Activated CD4-positive, alpha-beta memory T cell treated with anti-CD3 and anti-CD28 coated beads for 36 hours (primary cell): ENCODE results near the gene SUPT3H. TPM values are rescaled to one million over a fixed set of nuclear protein-coding genes. Genes with fewer than 3 reads are reported as not detected.

Source experiments
- CTCF ChIA-PET: fragments of 350-600 bp; sonication (Branson Sonifier 250); formaldehyde crosslinking; loops from one replicate; lab custom pipeline; 2021; ENCODE audit warnings: antibody characterized with exemption, inconsistent platforms; lab: Charles Lee
- POLR2A ChIA-PET: fragments of 350-600 bp; sonication (Branson Sonifier 250); formaldehyde crosslinking; loops from one replicate; lab custom pipeline; 2021; ENCODE audit warnings: antibody characterized with exemption; lab: Charles Lee
- DNase-seq: peaks from one replicate; pipeline ENCODE4 v3.0.0-alpha.2; 2020
- H3K27ac Mint-ChIP-seq: one replicate; pipeline ENCODE4 v1.8.0; 2021; ENCODE audit warnings: mixed read lengths
- H3K27me3 Mint-ChIP-seq: one replicate; pipeline ENCODE4 v1.8.0; 2021; ENCODE audit warnings: mixed read lengths
- H3K36me3 Mint-ChIP-seq: one replicate; pipeline ENCODE4 v1.8.0; 2021; ENCODE audit warnings: mixed read lengths
- H3K4me1 Mint-ChIP-seq: one replicate; pipeline ENCODE4 v1.8.0; 2021; ENCODE audit warnings: low read depth, mixed read lengths
- H3K4me3 Mint-ChIP-seq: one replicate; pipeline ENCODE4 v1.8.0; 2021; ENCODE audit warnings: mild to moderate bottlenecking, mixed read lengths
- H3K9me3 Mint-ChIP-seq: one replicate; pipeline ENCODE4 v1.8.0; 2021; ENCODE audit warnings: mixed read lengths
- intact Hi-C: fragments of 100-400 bp; cut with micrococcal nuclease; formaldehyde crosslinking; loops from one replicate; pipeline ENCODE4 v1.15.1; 2023
- microRNA-seq: library from miRNA; unstranded; fragments of <30 nt; microRNA quantifications from one replicate; pipeline ENCODE4 v1.2.0, GENCODE V29; 2022; ENCODE audit warnings: borderline number of aligned reads, borderline microRNAs expressed, borderline replicate concordance
- total RNA-seq, 2 experiments: library from RNA; stranded (reverse); gene quantifications; one replicate each; pipeline ENCODE4 v1.2.3, GENCODE V29; 2021

The SUPT3H gene
- total RNA-seq, 2 experiments from 2014 or later: 17.4 to 18.2 TPM

GRCh38 chr6:44780161-44780560, 597.6 kb downstream of the SUPT3H start:
- H3K9me3 Mint-ChIP-seq: peaks cover 11% of the 10 kb centered on the region
- ChIA-PET POLR2A (no interaction called here), CTCF (no interaction called here)
- intact Hi-C loops: no loop called here
- H3K4me1 Mint-ChIP-seq: no peaks in the 10 kb centered on the region
- no peak overlapping the region for H3K4me3 Mint-ChIP-seq
- DNase-seq: no peak
- H3K36me3 Mint-ChIP-seq: no peaks in the 10 kb centered on the region
- H3K27me3 Mint-ChIP-seq: no peaks in the 10 kb centered on the region
- no peak overlapping the region for H3K27ac Mint-ChIP-seq

DNA sequence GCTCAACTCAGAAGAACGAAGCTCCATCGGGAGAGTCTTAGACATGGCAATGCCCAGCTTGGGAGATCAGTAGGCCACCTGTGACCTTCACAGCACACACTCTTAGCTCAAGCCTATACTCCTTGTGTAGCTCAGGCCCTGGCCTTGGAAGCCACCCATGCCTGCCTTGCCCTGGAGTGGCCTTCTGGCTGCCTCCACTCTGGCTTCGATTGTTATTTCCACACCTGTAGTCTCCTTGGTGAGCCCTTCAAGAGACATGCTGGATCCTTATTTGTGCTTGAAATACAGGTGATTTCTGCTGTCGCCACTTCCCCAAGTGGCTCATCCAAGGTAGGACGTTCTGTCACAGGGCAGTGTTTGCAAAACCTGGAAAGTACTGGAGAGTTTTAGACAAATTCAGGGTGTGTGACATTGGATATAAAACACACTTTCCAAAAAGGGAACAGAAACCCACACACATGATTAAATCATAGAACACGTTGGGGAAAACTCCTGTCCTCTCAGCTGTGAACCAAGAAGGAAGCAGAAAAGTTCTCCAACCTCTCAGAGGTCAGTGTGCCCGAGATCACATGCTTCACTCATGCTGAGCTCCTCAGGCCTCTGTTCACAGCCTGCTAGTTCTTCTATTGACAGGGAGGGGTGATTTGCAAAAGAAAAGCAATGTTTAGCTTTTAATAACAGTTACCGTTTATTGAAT, 598.5 kb downstream of the SUPT3H start:
- H3K36me3 Mint-ChIP-seq: no peaks in the 10 kb centered on the region
- H3K27ac Mint-ChIP-seq: no peak overlapping the region
- CTCF ChIA-PET: interaction anchor here (1.0 kb wide), 1 partner anchor 124 kb away, joined by 3 read pairs; no protein-coding TSS in a partner anchor
- intact Hi-C loops: no loop called here
- POLR2A ChIA-PET: interaction anchor here (0.6 kb wide), 1 partner anchor 69 kb away, joined by 3 read pairs; no protein-coding TSS in a partner anchor
- no peaks in the 10 kb centered on the region for H3K27me3 Mint-ChIP-seq
- no peaks in the 10 kb centered on the region for H3K4me1 Mint-ChIP-seq
- H3K4me3 Mint-ChIP-seq: no peak overlapping the region
- peaks cover 8% of the 10 kb centered on the region for H3K9me3 Mint-ChIP-seq
- no peak for DNase-seq

Small RNAs within 50 kb of the gene (microRNA-seq; reads per million reads assigned to microRNA genes)
- gene MIR586: not detected

Other genes with a start within 250 kb of the SUPT3H start
- gene RUNX2, start 49.6 kb downstream of the SUPT3H start, total RNA-seq: 10 to 100 TPM; 33.4 to 34.9 TPM